Measurements from ENCODE around the gene TIMP2. TPM values are rescaled to one million over a fixed set of nuclear protein-coding genes. Genes with fewer than 3 reads are reported as not detected.
A peak's percentile ranks its signal among the peaks of the same experiment; 100 is the strongest.

TIMP2 gene, protein sequence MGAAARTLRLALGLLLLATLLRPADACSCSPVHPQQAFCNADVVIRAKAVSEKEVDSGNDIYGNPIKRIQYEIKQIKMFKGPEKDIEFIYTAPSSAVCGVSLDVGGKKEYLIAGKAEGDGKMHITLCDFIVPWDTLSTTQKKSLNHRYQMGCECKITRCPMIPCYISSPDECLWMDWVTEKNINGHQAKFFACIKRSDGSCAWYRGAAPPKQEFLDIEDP
- 236 TPM for polyA plus RNA-seq (2012; ENCODE audit: insufficient read length, low read depth)

DNA sequence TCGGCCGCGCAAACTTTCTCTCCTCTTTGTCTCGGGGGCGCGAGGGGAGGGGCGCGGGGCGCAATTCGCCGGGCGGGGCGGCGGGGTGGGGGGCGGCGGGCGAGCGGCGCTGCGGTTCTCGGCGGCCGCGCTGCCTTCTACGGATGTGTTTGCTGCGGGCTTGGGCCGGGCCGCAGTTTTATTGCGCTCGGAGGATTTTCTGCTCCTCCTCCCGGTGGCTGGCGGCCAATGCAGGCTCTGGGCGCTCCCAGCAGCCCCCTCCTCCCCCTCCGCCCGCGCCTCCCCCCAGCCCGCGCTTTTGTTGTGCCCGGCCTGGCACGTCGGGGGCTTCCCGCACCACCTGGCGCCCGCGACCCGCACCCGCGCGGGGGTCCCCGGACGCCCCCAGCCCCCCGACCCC is at the start of gene TIMP2:
Gene TIMP2, minus strand, starts transcription at position 154 of the 400 bp plus-strand sequence. CDS start 299 bp downstream, outside the sequence.
- TF ChIP-seq SIN3A (IDR thresholded peaks at IDR 0.05; ENCODE audit: borderline replicate concordance, insufficient read depth, low read length) (no peak), FOXP2 (optimal IDR thresholded peaks at IDR 0.05; ENCODE audit: borderline replicate concordance, extremely low read depth, extremely low read length, insufficient read depth) (no peak), POLR2AphosphoS5 (IDR thresholded peaks at IDR 0.05; ENCODE audit: low read depth, low read length) (peak; percentile 72), TAF1 (IDR thresholded peaks at IDR 0.05; ENCODE audit: borderline replicate concordance, insufficient read depth, low read length) (peak; percentile 86; the same call in 1 of the 2 replicates)
- TF ChIP-seq, protein P1, sequence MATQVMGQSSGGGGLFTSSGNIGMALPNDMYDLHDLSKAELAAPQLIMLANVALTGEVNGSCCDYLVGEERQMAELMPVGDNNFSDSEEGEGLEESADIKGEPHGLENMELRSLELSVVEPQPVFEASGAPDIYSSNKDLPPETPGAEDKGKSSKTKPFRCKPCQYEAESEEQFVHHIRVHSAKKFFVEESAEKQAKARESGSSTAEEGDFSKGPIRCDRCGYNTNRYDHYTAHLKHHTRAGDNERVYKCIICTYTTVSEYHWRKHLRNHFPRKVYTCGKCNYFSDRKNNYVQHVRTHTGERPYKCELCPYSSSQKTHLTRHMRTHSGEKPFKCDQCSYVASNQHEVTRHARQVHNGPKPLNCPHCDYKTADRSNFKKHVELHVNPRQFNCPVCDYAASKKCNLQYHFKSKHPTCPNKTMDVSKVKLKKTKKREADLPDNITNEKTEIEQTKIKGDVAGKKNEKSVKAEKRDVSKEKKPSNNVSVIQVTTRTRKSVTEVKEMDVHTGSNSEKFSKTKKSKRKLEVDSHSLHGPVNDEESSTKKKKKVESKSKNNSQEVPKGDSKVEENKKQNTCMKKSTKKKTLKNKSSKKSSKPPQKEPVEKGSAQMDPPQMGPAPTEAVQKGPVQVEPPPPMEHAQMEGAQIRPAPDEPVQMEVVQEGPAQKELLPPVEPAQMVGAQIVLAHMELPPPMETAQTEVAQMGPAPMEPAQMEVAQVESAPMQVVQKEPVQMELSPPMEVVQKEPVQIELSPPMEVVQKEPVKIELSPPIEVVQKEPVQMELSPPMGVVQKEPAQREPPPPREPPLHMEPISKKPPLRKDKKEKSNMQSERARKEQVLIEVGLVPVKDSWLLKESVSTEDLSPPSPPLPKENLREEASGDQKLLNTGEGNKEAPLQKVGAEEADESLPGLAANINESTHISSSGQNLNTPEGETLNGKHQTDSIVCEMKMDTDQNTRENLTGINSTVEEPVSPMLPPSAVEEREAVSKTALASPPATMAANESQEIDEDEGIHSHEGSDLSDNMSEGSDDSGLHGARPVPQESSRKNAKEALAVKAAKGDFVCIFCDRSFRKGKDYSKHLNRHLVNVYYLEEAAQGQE (IDR thresholded peaks at IDR 0.05; ENCODE audit: insufficient read depth in 1 of 2, low read depth in 2 of 2, low read length in 2 of 2): 0 out of 4 replicates have a peak, but pooled peaks of 1 of the 2 experiments have one; percentile 24

DNA sequence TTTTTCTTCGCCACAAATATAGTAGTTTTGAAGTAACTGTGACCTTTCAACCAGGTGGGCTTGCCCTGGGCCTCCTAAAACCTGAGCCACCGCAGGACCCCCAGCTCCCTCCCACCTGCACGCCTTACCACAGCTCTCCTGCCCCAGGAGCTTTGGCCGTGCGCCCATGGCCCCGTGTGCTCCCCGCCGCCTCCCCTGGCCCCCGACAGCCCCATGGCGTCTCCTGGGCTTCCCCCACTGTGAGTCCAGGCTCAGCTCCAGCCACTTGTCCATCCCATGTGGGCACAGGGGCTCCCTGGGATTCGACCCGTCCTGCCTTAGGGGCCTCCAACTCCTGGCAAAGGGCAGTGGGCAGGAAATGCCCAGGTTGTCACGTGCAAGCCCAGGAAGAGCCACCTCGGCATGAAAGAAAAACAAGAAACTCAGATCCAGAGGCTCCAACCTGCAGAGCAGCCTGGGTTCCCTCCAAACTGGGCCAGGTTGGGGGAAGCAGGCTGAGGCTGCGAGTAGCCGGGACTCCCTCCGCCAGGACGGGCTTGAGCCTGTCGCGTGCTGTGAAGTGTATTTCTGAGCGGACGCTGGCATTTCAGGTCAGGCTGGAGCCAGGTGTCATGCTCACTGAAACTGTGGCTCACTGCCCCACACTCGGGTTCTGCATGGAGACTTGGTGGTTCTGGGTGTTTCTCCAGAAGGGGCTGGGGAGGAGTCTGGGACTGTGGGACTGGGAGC is 48.8 kb upstream of the TIMP2 start:
- TF ChIP-seq SIN3A (IDR thresholded peaks at IDR 0.05; ENCODE audit: borderline replicate concordance, insufficient read depth, low read length) (no peak), POLR2AphosphoS5 (IDR thresholded peaks at IDR 0.05; ENCODE audit: low read depth, low read length) (0 out of 2 replicates have a peak, but pooled peaks have one; percentile 35), FOXP2 (optimal IDR thresholded peaks at IDR 0.05; ENCODE audit: borderline replicate concordance, extremely low read depth, extremely low read length, insufficient read depth) (no peak), TAF1 (IDR thresholded peaks at IDR 0.05; ENCODE audit: borderline replicate concordance, insufficient read depth, low read length) (no peak)

DNA sequence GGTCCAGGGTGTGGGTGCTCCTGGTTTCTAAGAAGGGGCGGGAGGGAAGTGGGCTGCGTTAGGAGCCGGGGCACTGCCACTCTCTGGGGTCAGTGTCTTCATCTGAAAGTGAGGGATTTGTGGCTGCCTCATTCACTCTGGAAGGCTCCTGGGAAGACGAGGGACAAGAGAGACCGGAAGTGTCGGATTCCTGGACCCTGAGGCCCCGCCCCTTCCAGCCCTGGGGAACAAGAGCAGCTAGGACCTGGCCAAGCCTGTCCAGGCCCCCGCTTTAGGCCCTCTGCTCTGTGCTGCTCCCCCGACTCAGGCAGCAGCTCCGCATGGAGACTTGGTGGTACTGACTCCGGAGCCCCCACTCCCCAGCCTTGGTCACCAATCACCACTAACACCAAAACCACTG is 48.0 kb upstream of the TIMP2 start:
- TF ChIP-seq TAF1 (IDR thresholded peaks at IDR 0.05; ENCODE audit: borderline replicate concordance, insufficient read depth, low read length): no peak
- TF ChIP-seq FOXP2 (optimal IDR thresholded peaks at IDR 0.05; ENCODE audit: borderline replicate concordance, extremely low read depth, extremely low read length, insufficient read depth): no peak
- TF ChIP-seq, protein P1 (IDR thresholded peaks at IDR 0.05; ENCODE audit: insufficient read depth in 1 of 2, low read depth in 2 of 2, low read length in 2 of 2): no peak
- TF ChIP-seq SIN3A (IDR thresholded peaks at IDR 0.05; ENCODE audit: borderline replicate concordance, insufficient read depth, low read length): no peak
- TF ChIP-seq POLR2AphosphoS5 (IDR thresholded peaks at IDR 0.05; ENCODE audit: low read depth, low read length): no peak

DNA sequence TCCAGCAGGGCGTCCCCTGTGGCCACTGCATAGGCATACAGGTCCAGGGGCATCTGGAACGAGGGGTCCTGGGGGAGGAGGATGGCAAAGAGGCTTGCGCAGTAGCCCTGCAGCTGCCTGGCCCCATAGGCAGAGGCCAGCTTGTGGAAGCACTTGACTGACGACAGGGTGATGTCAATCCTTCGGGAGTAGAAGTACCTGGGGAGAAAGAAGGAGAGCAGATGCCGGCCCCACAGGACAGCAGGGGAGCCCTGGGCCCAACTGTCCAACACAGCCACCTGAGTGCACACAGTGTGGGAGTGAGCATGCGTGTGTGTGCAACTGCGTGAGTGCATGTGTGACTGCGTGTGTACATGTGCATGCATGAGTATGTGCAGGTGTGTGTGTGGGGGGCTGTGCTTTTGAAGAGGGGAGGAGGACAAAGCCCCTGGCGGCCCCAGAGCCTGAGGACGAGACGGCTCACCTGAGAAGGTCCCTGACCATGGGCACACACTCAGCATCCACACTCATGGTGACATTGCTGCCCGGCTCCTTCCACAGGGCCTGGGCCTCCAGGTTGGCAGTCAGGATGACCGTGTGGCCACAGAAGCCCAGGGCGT is 47.4 kb upstream of the TIMP2 start:
- no peak; the same call in 1 of the 2 replicates for TF ChIP-seq POLR2AphosphoS5 (IDR thresholded peaks at IDR 0.05; ENCODE audit: low read depth, low read length)
- no peak for TF ChIP-seq FOXP2 (optimal IDR thresholded peaks at IDR 0.05; ENCODE audit: borderline replicate concordance, extremely low read depth, extremely low read length, insufficient read depth)
- TF ChIP-seq, protein P1 (IDR thresholded peaks at IDR 0.05; ENCODE audit: insufficient read depth in 1 of 2, low read depth in 2 of 2, low read length in 2 of 2): no peak
- TF ChIP-seq TAF1 (IDR thresholded peaks at IDR 0.05; ENCODE audit: borderline replicate concordance, insufficient read depth, low read length): no peak
- TF ChIP-seq SIN3A (IDR thresholded peaks at IDR 0.05; ENCODE audit: borderline replicate concordance, insufficient read depth, low read length): no peak
